Measurements from ENCODE around the gene CELF5. TPM values are rescaled to one million over a fixed set of nuclear protein-coding genes. Genes with fewer than 3 reads are reported as not detected.

The CELF5 gene
- total and polyA plus RNA-seq, 10 of the 15 experiments (the other 5 are each of a cell fraction or from before 2014, with no cell fraction given): 0.01 to 0.04 TPM; not detected in 8

DNA sequence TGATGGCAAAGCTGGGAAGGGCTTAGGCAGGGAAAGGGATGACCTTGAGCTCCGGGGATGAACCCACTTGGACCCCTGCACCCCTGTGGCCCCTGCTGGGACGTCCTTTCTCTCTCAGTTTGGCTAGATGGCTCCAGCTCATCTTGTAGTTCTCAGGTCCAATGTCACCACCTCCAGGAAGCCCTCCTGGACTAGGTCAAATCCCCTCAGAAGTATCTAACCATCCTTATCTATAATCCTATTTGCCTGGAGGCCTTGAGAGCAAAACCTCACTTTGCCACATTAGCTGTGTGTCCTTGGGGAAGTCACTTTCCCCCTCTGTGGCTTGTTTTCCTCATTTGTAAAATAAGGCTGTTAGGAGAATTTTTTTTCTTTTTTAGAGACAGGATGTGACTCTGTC is 99.2 kb downstream of the CELF5 start:
- FAIRE-seq: no peak
- intact Hi-C loops (cut with micrococcal nuclease; ENCODE audit: unreplicated experiment): no loop called here

More for the DNA sequence above, 99.2 kb downstream of the CELF5 start:
- Histone ChIP-seq H3K4me1 (ENCODE audit: control insufficient read depth, insufficient read depth, low read length) (no peaks in the 10 kb centered on the region), H3K79me2 (ENCODE audit: control insufficient read depth, insufficient read depth, low read length) (no peaks in the 10 kb centered on the region), H3K4me2 (ENCODE audit: control insufficient read depth, insufficient read depth) (no peak overlapping the region), H4K20me1 (ENCODE audit: control insufficient read depth, insufficient read depth) (no peaks in the 10 kb centered on the region), H3K27me3 (replicated peaks in 1 of 2; ENCODE audit: control insufficient read depth in 2 of 2, insufficient read depth in 2 of 2, low read length in 1 of 2) (no peaks in the 10 kb centered on the region), H3K36me3 (ENCODE audit: control insufficient read depth in 2 of 2, insufficient read depth in 2 of 2, low read length in 1 of 2) (no peaks in the 10 kb centered on the region), H3K9me3 (replicated peaks; ENCODE audit: control insufficient read depth, insufficient read depth, low read length) (no peaks in the 10 kb centered on the region), H2AFZ (ENCODE audit: control insufficient read depth, low read depth, low read length) (no peak overlapping the region), H3K9ac (ENCODE audit: control insufficient read depth, insufficient read depth, low read length) (no peak overlapping the region), H3K27ac (ENCODE audit: control insufficient read depth, insufficient read depth) (no peak overlapping the region), H3K4me3 (no peak overlapping the region)
- ChIA-PET POLR2A (no interaction called here), RAD21 (ENCODE audit: unreplicated experiment) (no interaction called here), SMC1A (ENCODE audit: uncharacterized antibody, unreplicated experiment) (interaction anchor here (0.7 to 0.8 kb wide), 2 partner anchors 106 to 108 kb away, joined by 3 read pairs; no protein-coding TSS in a partner anchor), CTCF (interaction anchor here (0.9 to 1.4 kb wide), 6 partner anchors 18 to 162 kb away, joined by 3 to 7 read pairs (median 5); no protein-coding TSS in a partner anchor)
- no peak for DNase-seq (ENCODE audit: low read depth, low spot score)
- WGBS (ENCODE audit: insufficient coverage, insufficient replicate concordance, low lambda C conversion rate, missing lambda C conversion rate): 50% methylated on average over 2 of the region's 2 CpGs
- in situ Hi-C loops (cut with MboI): no loop called here
- ATAC-seq: no peak
- TF ChIP-seq, protein P1, sequence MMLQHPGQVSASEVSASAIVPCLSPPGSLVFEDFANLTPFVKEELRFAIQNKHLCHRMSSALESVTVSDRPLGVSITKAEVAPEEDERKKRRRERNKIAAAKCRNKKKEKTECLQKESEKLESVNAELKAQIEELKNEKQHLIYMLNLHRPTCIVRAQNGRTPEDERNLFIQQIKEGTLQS (IDR thresholded peaks at IDR 0.05; ENCODE audit: borderline replicate concordance, extremely low read depth, low read depth, low read length): no peak
- TF ChIP-seq, protein P2, sequence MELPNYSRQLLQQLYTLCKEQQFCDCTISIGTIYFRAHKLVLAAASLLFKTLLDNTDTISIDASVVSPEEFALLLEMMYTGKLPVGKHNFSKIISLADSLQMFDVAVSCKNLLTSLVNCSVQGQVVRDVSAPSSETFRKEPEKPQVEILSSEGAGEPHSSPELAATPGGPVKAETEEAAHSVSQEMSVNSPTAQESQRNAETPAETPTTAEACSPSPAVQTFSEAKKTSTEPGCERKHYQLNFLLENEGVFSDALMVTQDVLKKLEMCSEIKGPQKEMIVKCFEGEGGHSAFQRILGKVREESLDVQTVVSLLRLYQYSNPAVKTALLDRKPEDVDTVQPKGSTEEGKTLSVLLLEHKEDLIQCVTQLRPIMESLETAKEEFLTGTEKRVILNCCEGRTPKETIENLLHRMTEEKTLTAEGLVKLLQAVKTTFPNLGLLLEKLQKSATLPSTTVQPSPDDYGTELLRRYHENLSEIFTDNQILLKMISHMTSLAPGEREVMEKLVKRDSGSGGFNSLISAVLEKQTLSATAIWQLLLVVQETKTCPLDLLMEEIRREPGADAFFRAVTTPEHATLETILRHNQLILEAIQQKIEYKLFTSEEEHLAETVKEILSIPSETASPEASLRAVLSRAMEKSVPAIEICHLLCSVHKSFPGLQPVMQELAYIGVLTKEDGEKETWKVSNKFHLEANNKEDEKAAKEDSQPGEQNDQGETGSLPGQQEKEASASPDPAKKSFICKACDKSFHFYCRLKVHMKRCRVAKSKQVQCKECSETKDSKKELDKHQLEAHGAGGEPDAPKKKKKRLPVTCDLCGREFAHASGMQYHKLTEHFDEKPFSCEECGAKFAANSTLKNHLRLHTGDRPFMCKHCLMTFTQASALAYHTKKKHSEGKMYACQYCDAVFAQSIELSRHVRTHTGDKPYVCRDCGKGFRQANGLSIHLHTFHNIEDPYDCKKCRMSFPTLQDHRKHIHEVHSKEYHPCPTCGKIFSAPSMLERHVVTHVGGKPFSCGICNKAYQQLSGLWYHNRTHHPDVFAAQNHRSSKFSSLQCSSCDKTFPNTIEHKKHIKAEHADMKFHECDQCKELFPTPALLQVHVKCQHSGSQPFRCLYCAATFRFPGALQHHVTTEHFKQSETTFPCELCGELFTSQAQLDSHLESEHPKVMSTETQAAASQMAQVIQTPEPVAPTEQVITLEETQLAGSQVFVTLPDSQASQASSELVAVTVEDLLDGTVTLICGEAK (IDR thresholded peaks at IDR 0.05; ENCODE audit: borderline replicate concordance): no peak
- TF ChIP-seq RELA (IDR thresholded peaks at IDR 0.05; ENCODE audit: borderline replicate concordance, partially characterized antibody): no peak
- no TSS peak for BruUV-seq (replicated peaks)
